Thoracic aorta (tissue), 2 donors: ENCODE data around the gene AGPAT3. TPM values are rescaled to one million over a fixed set of nuclear protein-coding genes. Genes with fewer than 3 reads are reported as not detected.
A peak's percentile ranks its signal among the peaks of the same experiment; 100 is the strongest.

ENCODE experiments used
- ATAC-seq: fragments of 150-250 bp; one replicate; pipeline ENCODE4 v1.8.0; 2017; ENCODE audit warnings: low read depth; ENCODE audit not compliant: insufficient number of reproducible peaks, low FRiP score
- DNase-seq: peaks from one replicate; pipeline ENCODE4 v3.0.0-alpha.2; 2020; ENCODE audit warnings: low spot score
- H3K27ac ChIP-seq, 2 donors: fragments of 200-600 bp; sonication (generic); 1 replicate in 1 of 2; 2 replicates in 1 of 2; pipeline ENCODE4 v1.5.1; 2016; ENCODE audit warnings: mild to moderate bottlenecking in 2 of 2, moderate library complexity in 2 of 2
- H3K27me3 ChIP-seq: fragments of 200-600 bp; sonication (generic); replicated peaks from 2 replicates; pipeline ENCODE4 v1.6.0; 2016; ENCODE audit warnings: mild to moderate bottlenecking; ENCODE audit not compliant: insufficient read depth
- H3K36me3 ChIP-seq: fragments of 200-600 bp; sonication (generic); one replicate; pipeline ENCODE4 v1.5.1; 2016
- H3K4me1 ChIP-seq, 2 donors: fragments of 200-600 bp; sonication (generic); 1 replicate in 1 of 2; 2 replicates in 1 of 2; pipeline versions ENCODE4 v1.5.1 to v1.6.0; 2016; ENCODE audit warnings: low read depth in 2 of 2, mild to moderate bottlenecking in 1 of 2; ENCODE audit not compliant: control insufficient read depth in 1 of 2
- H3K4me3 ChIP-seq: fragments of 200-600 bp; sonication (generic); 2 replicates; pipeline ENCODE4 v1.5.1; 2016; ENCODE audit warnings: mild to moderate bottlenecking
- H3K9me3 ChIP-seq: fragments of 200-600 bp; sonication (generic); 2 replicates; pipeline ENCODE4 v1.5.1; 2016
- CTCF ChIP-seq: fragments of 200-600 bp; sonication (generic); IDR thresholded peaks from one replicate; pipeline ENCODE4 v1.5.1; 2019; ENCODE audit warnings: antibody characterized with exemption
- total RNA-seq, 2 donors: library from RNA; depleted of rRNA; stranded (reverse); fragments of >200 nt; gene quantifications; one replicate each; pipeline versions ENCODE4 v1.1.0 to v1.2.3, GENCODE V29; 2016

Gene AGPAT3
- total RNA-seq, 2 donors from 2014 or later, result 32.8 to 37.9 TPM

GRCh38 chr21:43972850-43973633 lies 108.0 kb downstream of the AGPAT3 start:
- H3K4me1 ChIP-seq, result no peaks in the 10 kb centered on the region
- H3K9me3 ChIP-seq, result no peaks in the 10 kb centered on the region
- DNase-seq, result no peak
- no peak overlapping the region for H3K27ac ChIP-seq
- TF ChIP-seq CTCF, result no peak
- H3K27me3 ChIP-seq, result no peaks in the 10 kb centered on the region
- H3K4me3 ChIP-seq, result no peak overlapping the region
- H3K36me3 ChIP-seq, result peaks cover 17% of the 10 kb centered on the region
- no peak for ATAC-seq

GRCh38 chr21:43973634-43973955 lies 108.6 kb downstream of the AGPAT3 start:
- H3K27ac ChIP-seq, result no peak overlapping the region
- ATAC-seq, result no peak
- H3K4me1 ChIP-seq, result no peaks in the 10 kb centered on the region

GRCh38 chr21:43974791-43975468 lies 109.9 kb downstream of the AGPAT3 start:
- DNase-seq, result no peak
- Histone ChIP-seq H3K27ac (no peak overlapping the region), H3K36me3 (peaks cover 14% of the 10 kb centered on the region), H3K4me3 (no peak overlapping the region), H3K9me3 (no peaks in the 10 kb centered on the region), H3K27me3 (no peaks in the 10 kb centered on the region), H3K4me1 (no peaks in the 10 kb centered on the region)
- ATAC-seq, result no peak
- no peak for TF ChIP-seq CTCF

More at GRCh38 chr21:43973634-43973955, 108.6 kb downstream of the AGPAT3 start:
- Histone ChIP-seq H3K36me3 (peaks cover 17% of the 10 kb centered on the region), H3K9me3 (no peaks in the 10 kb centered on the region), H3K27me3 (no peaks in the 10 kb centered on the region), H3K4me3 (no peak overlapping the region)
- no peak for TF ChIP-seq CTCF
- DNase-seq, result no peak

- Histone ChIP-seq H3K36me3 (peaks cover 14% of the 10 kb centered on the region), H3K27ac (no peak overlapping the region), H3K4me3 (no peak overlapping the region), H3K27me3 (no peaks in the 10 kb centered on the region), H3K4me1 (no peaks in the 10 kb centered on the region), H3K9me3 (no peaks in the 10 kb centered on the region)
- ATAC-seq, result no peak
- DNase-seq, result no peak
- peak; percentile 91 for TF ChIP-seq CTCF
Measured at GRCh38 chr21:43975469-43976098, 110.6 kb downstream of the AGPAT3 start.

- H3K9me3 ChIP-seq, result no peaks in the 10 kb centered on the region
- H3K36me3 ChIP-seq, result peaks cover 15% of the 10 kb centered on the region
- H3K27me3 ChIP-seq, result no peaks in the 10 kb centered on the region
- H3K4me1 ChIP-seq, result no peaks in the 10 kb centered on the region
- TF ChIP-seq CTCF, result no peak
- no peak overlapping the region for H3K4me3 ChIP-seq
- no peak overlapping the region for H3K27ac ChIP-seq
- ATAC-seq, result no peak
- no peak for DNase-seq
Measured at GRCh38 chr21:43976661-43977060, 111.6 kb downstream of the AGPAT3 start.
